ENCODE results near the gene ZNF799. TPM values are rescaled to one million over a fixed set of nuclear protein-coding genes. Genes with fewer than 3 reads are reported as not detected.
"Not testable (repeated sequence)": the region's sequence is repeated elsewhere in the genome, so short reads cannot be mapped to it uniquely, and the experiment has no call there.

The ZNF799 gene
- total and polyA plus RNA-seq, 9 donors, result 3.2 to 7.0 (median 5.1) TPM

GRCh38 chr19:12364391-12365235, 36.5 kb downstream of the ZNF799 start:
- 2 to 3% (median 3%) methylated on average over 25 to 28 of the region's 28 CpGs for WGBS, 3 donors

GRCh38 chr19:12362236-12362635, 38.8 kb downstream of the ZNF799 start:
- H3K36me3 ChIP-seq; H3K4me3 ChIP-seq; H3K27ac ChIP-seq; H3K27me3 ChIP-seq; intact Hi-C loops (cut with DNase I); H3K9me3 ChIP-seq: not testable (repeated sequence)
- 94 to 100% (median 98%) methylated on average over 19 to 30 of the region's 30 CpGs for WGBS, 3 donors
- peak in 2 of 5 donors; percentile 26 to 35 for DNase-seq
- H3K4me1 ChIP-seq (ENCODE audit: insufficient read depth), result peaks cover 12% of the 10 kb centered on the region

More at GRCh38 chr19:12364391-12365235, 36.5 kb downstream of the ZNF799 start:
- peak; percentile 23 to 47 (median 35) for DNase-seq
- no peaks in the 10 kb centered on the region for H3K27me3 ChIP-seq
- H3K4me3 ChIP-seq, result peak overlapping the region; percentile 69
- intact Hi-C loops (cut with DNase I), result loop anchor here in 1 of 4 donors (5.0 kb wide), 1 partner anchor 72 kb away; the partner anchor contains the start of gene ZNF44
- TF ChIP-seq EP300 (IDR thresholded peaks at IDR 0.05) (no peak), POLR2A (IDR thresholded peaks at IDR 0.05) (no peak), CTCF (IDR thresholded peaks at IDR 0.05) (no peak)
- H3K9me3 ChIP-seq, result no peaks in the 10 kb centered on the region
- peaks cover 8% of the 10 kb centered on the region for H3K4me1 ChIP-seq (ENCODE audit: insufficient read depth)
- peak overlapping the region; percentile 58 to 95 for H3K27ac ChIP-seq
- no peaks in the 10 kb centered on the region for H3K36me3 ChIP-seq

- H3K36me3 ChIP-seq, result no peaks in the 10 kb centered on the region
Measured at GRCh38 chr19:12353375-12353774, 47.7 kb downstream of the ZNF799 start.

GRCh38 chr19:12350890-12351197, 50.2 kb downstream of the ZNF799 start:
- no peak for DNase-seq
- no peak overlapping the region for H3K4me3 ChIP-seq
- H3K27ac ChIP-seq, result no peak overlapping the region
- H3K36me3 ChIP-seq, result no peaks in the 10 kb centered on the region
- intact Hi-C loops (cut with DNase I), result no loop called here
- H3K27me3 ChIP-seq, result no peaks in the 10 kb centered on the region
- H3K9me3 ChIP-seq, result peaks cover 0 to 21% of the 10 kb centered on the region in 2 donors
- 97 to 98% (median 98%) methylated on average over 5 of the region's 5 CpGs for WGBS, 3 donors
- no peaks in the 10 kb centered on the region for H3K4me1 ChIP-seq (ENCODE audit: insufficient read depth)
- TF ChIP-seq CTCF (IDR thresholded peaks at IDR 0.05), result no peak
- no peak for TF ChIP-seq EP300 (IDR thresholded peaks at IDR 0.05)
- no peak for TF ChIP-seq POLR2A (IDR thresholded peaks at IDR 0.05)

More at GRCh38 chr19:12353375-12353774, 47.7 kb downstream of the ZNF799 start:
- WGBS, 3 donors, result 89 to 95% (median 94%) methylated on average over 4 of the region's 4 CpGs
- intact Hi-C loops (cut with DNase I), result no loop called here
- DNase-seq, result no peak
- Histone ChIP-seq H3K4me3 (no peak overlapping the region), H3K27ac (no peak overlapping the region), H3K9me3 (peaks cover 0 to 21% of the 10 kb centered on the region in 2 donors), H3K27me3 (no peaks in the 10 kb centered on the region), H3K4me1 (ENCODE audit: insufficient read depth) (no peaks in the 10 kb centered on the region)
- no peak for TF ChIP-seq CTCF (IDR thresholded peaks at IDR 0.05)
- no peak for TF ChIP-seq POLR2A (IDR thresholded peaks at IDR 0.05)
- TF ChIP-seq EP300 (IDR thresholded peaks at IDR 0.05), result no peak
